GM21723 (cell line): ENCODE data around the gene KIDINS220.

Experiments
- ATAC-seq: cut with Tn5 transposase; IDR thresholded peaks from one replicate; pipeline ENCODE4 v1.9.1; 2021; ENCODE audit warnings: mild to moderate bottlenecking, moderate library complexity; ENCODE audit not compliant: unreplicated experiment

Gene KIDINS220

DNA sequence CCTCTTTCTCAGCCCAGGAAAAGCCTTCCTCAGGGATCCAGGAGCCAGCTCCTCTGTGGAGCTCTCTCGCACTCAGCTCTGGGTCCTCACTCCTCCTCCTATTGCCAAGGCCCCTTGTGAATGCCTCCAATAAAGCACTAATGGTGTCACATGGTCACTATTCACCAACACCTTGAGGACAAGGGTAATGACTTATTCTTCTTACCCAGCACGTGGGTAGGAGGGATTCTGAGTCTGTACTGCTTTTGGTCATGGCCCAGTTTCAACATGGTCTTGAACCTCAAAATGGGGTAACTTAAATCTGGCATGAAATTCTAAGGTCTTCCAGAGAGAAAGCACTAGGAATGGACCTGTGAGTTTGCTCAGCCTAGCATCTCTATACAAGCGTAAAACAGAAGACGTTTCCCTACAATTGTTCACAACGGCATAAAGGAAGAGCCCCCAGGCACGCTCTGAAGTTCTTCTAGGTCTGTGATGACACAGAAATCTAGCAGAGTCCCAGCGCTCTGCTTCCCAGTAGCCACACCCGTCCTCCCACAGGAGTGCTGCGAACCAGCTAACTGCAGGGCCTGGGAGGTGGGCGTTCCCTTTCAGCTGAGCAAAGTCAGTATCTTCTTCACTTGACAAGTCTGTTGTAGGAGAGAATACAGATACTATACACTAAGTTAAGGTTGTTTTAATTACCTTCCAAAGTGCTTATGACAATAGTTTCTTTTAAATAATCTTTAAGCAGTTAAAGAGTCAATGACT is 14.6 kb upstream of the KIDINS220 start:
- no peak for ATAC-seq

DNA sequence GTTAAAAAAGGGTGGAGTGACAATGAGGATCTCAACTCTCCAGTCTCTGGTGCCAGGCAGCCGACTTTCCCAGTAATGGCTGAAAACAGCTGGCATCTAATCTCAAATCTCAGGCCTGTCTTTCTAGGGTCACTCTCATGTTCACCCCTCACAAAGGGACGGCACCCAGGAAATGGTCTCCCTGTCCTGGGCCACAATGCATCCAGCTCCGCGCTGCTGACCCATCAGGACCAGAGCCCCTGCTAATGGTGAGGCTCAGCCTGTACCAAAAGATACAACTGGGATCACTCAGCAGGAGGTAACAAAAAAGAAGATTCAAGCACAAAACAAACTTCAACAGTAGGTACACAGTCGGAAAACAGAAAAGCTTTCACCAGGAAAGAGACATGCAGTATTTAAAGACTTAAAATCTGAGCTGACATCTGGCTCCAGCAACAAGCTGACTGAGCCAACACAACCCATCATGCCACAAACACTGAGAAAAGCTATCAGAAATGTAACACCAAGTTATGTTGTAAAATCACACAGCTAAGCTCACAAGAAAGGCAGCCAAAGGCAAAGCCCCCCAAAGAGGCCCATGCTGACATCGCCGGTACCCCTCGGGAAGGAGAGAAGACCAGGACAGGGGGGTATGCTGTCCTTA is 13.6 kb upstream of the KIDINS220 start:
- no peak for ATAC-seq

- ATAC-seq: no peak
These were observed 11.9 kb upstream of the KIDINS220 start for GRCh38 chr2:8849327-8849726.

DNA sequence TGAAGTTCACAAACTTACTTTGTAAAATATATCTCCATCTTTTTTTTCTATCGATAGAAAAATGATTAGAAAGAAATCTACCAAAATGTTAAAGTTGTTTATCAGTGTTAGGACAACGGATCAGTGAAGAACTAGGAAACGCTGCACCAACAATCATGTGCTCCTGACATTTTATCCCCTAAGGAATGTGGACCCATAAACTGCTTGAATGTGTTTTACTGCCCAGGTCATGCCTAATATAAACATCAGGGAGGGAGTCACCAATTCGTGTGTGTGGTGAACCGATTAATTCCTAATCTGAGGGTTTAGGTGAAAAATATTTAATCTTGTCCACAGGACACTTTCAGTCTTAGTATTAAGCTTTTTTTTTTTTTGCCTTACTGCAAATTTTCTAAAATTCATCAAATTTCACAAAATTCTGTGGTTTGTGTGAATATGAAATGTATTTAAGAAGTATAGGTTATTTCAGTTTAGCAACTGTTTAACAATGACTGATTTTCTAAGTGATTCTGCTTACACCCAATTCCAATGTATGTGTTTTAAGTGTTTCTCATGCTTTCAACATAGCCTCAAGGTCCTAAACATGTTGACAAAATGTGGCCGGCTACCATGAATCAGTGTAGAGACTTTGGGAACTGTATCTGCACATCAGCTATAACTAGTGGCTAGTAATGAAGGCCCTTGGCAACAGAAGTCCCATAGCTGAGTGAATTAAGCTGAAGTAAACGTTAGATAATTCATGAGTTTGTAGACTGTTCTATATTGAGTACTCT is 11.1 kb upstream of the KIDINS220 start:
- no peak for ATAC-seq

DNA sequence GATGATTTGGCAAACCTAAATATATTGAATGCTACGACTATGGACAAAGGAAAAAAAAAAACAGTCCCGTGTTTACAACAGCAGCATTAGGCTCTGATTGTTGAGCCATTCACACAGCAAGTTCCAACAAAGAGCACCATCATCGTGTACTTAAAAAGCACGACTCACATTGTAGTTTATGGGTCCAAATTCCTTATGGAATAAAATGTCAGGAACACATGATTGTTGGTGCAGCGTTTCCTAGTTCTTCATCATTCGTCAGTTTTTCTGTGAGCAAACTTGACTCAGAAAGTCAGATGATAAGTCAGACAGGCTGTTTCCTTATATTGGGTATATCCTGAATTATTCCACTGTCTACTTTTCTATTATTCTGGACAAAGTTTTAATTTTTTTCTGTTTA is 10.0 kb upstream of the KIDINS220 start:
- no peak for ATAC-seq

GRCh38 chr2:8841932-8842331 is 4.5 kb upstream of the KIDINS220 start:
- ATAC-seq: no peak

DNA sequence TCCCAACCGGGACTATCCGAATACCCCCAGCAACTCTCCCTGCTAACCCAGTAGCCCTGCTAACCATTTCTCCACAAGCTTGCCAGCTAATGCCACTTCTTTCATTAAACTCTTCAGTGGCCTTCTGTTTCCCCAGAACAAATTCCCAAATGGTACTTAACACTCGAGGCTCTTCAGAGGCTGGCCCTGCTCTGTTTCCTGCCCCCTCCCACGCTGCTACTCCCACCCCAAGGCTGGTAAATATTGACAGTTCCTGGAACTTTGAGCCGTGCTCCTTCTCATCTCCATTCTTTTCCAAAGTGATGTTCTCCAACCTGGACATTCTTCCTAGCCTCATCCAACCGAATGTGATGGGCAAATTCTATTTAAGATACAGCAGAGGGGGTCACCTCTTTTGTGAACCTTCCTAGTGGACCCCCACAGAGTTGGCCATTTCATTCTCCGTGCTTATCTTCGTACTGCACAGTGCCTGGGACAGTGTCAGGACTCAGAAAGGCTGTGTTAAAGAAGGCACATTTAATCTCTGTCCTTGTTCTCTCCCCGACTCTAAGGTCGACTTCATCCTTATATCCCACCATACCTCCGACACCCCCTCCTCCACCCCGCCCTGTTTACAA is 3.2 kb upstream of the KIDINS220 start:
- no peak for ATAC-seq

- no peak for ATAC-seq
These were observed 2.0 kb upstream of the KIDINS220 start for GRCh38 chr2:8839189-8839965.

- no peak for ATAC-seq
These were observed 355 bp upstream of the KIDINS220 start for GRCh38 chr2:8837795-8838140.

- ATAC-seq: no peak
These were observed 2.1 kb downstream of the KIDINS220 start for GRCh38 chr2:8835279-8835678.

GRCh38 chr2:8833853-8834252 is 3.6 kb downstream of the KIDINS220 start:
- ATAC-seq: no peak

- no peak for ATAC-seq
These were observed 5.9 kb downstream of the KIDINS220 start for GRCh38 chr2:8831516-8831915.

DNA sequence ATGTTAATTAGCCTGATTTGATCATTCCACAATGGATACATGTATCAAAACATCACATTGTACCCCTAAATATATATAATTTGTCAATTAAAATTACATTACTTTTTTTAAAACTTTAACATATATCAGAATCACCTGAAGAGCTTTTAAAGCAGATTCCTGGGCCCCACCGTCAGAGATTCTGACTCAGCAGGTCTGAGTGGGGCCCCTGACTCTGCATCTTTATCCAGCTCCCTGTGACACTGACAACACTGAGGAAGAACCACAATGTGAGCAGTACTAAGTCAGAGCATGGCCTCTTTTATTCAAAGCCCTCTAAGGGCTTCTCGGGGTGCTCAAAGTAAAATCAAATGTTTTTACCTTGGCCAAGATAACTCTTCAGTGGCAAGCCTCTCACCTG is 9.7 kb downstream of the KIDINS220 start:
- no peak for ATAC-seq

DNA sequence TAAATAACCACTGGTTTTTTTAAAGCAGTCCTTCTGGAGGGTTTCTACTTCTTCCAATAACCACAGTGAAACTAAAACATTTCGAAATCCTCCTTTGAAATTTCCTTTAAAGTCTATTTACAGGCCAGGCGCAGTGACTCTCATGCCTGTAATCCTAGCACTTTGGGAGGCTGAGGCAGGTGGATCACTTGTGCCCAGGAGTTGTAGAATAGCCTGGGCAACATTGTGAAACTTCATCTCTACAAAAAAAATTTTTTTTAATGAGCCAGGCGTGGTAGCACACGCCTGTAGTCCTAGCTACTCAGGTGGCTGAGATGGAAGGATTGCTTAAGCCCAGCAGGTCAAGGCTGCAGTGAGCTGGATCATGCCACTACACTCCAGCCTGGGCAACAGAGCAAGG is 15.2 kb downstream of the KIDINS220 start:
- ATAC-seq: no peak

GRCh38 chr2:8821276-8822217 is 15.9 kb downstream of the KIDINS220 start:
- no peak for ATAC-seq

DNA sequence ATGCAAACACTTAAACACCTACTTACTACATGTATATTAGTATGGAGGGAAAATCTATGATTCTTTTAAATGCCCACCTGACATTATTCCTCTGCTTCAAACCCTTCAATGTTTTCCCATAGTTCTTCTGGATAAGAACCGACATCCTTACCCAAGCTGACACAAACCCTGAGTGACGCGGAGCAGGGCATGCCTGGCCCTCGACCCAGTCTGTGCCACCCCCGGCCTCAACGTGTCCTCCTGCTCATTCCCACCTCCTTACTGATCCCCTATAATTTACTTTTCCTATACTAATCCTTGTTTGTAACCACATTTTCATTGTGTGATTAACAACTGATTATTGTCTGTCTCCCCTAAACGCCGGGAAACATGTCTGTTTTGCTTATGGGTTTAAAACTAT is 17.5 kb downstream of the KIDINS220 start:
- ATAC-seq: no peak

GRCh38 chr2:8819194-8819593 is 18.2 kb downstream of the KIDINS220 start:
- no peak for ATAC-seq

DNA sequence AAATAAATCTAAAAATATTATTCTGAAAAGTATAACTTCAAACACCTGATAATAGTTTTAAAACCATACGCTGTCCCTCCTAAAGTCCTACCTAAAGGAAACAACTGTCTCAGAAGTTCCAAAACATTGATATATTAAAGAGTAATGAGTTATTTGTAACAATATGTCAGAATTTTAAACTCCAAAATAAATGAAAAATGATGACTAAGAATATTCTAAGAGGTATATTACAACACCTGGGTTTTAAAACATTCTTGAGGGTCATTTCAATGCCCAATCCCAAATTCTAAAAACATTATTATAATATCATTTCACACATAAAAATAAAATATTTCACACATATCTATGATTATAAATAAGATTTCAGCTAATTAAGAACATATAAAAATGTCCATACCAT is 20.2 kb downstream of the KIDINS220 start:
- no peak for ATAC-seq

DNA sequence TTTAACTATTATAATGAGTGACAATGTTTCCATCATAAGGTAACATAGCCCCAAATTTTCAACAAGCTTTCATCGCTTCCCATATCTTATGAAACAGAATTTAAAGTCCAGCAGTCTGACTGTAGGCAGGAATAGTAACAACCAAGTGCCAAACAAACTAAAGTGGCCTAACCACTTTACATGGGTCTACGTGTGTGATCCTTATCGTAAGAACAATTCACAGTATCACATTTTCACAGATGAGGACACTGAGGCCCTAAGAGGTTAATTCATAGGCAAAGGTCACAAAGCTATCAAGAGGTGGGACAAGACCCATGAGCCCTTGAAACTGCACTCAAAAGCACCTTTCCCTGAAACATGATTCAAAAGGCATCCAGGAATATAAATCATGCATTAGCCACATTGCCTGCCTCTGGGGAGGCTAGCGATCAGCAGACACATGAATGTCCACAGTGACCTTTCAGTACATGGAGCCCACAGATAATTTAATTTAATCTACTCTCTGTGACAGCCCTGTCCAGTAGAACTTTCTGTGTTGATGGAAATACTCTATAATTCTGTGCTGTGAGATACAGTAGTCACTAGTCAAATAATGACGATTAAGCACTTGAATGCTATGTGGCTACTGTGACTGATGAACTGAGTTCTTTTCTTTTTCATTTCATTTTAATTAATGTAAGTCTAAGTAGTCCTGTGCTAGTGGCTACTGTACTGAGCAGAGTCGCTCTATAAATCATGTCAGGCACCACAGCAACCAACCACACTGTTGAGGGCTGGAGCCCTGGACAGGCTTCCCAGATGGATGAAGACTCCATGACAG is 30.3 kb downstream of the KIDINS220 start:
- ATAC-seq: no peak
